ENCODE measurements around the gene TRPC4. TPM values are rescaled to one million over a fixed set of nuclear protein-coding genes. Genes with fewer than 3 reads are reported as not detected.

The TRPC4 gene
- total RNA-seq, 6 experiments from 2014 or later = 0.07 to 0.74 (median 0.46) TPM; not detected in 2

DNA sequence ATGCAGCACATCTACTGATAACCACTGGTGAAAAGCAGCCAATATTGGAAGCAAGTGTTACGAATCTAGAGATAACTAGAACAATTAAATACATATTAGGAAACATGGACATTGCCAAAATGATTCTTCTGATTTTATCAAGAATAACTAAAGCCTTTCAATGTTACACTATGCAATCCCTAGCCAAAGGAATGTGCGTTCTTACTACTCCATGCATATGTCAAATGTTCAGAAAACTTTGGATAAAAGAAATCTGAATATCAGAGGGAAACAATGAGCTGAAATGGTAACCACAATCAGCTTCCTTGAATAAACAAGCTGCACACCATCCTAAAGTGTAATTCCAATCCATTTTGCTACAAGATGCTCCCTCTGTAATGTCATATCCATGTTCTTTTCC, 270.1 kb downstream of the TRPC4 start:
- Histone ChIP-seq H3K27me3 (no peaks in the 10 kb centered on the region), H3K36me3 (no peaks in the 10 kb centered on the region), H3K4me3 (no peak overlapping the region), H3K27ac (no peak overlapping the region), H3K4me1 (no peaks in the 10 kb centered on the region), H3K9me3 (no peaks in the 10 kb centered on the region)
- TF ChIP-seq, protein P1, sequence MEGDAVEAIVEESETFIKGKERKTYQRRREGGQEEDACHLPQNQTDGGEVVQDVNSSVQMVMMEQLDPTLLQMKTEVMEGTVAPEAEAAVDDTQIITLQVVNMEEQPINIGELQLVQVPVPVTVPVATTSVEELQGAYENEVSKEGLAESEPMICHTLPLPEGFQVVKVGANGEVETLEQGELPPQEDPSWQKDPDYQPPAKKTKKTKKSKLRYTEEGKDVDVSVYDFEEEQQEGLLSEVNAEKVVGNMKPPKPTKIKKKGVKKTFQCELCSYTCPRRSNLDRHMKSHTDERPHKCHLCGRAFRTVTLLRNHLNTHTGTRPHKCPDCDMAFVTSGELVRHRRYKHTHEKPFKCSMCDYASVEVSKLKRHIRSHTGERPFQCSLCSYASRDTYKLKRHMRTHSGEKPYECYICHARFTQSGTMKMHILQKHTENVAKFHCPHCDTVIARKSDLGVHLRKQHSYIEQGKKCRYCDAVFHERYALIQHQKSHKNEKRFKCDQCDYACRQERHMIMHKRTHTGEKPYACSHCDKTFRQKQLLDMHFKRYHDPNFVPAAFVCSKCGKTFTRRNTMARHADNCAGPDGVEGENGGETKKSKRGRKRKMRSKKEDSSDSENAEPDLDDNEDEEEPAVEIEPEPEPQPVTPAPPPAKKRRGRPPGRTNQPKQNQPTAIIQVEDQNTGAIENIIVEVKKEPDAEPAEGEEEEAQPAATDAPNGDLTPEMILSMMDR (IDR thresholded peaks at IDR 0.05) = no peak
- ATAC-seq (no peak), DNase-seq (no peak)
- 35% methylated on average over 2 of the region's 2 CpGs for WGBS (ENCODE audit: insufficient coverage, low coverage, low lambda C conversion rate, missing lambda C conversion rate)
- intact Hi-C loops (cut with DNase I) = no loop called here

DNA sequence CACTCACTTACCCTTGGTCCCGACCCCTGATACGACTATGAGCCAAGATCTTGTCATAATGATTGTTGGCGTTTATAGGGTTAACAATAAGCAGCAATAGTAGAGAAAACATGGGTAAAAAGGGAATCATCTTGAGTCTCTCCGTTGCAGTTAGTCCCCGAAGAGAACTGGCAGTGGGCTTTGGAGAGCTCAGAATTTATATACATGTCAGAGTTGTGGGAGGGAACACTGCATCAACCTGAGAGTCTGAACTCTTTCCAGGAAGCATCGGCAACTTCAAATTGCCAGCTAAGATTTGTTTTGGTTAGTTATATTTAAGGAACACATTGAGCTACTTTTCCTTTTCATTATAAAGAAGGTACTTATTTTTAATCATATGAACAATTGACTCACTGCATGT, 271.0 kb downstream of the TRPC4 start, which contains the start of gene POSTN:
POSTN (minus strand) TSS at position 172 of the 400 bp plus-strand sequence; CDS start at position 130, 42 bp downstream.
- Histone ChIP-seq H3K27ac (no peak within 1 kb of the TSS), H3K4me1 (no peaks in the 10 kb centered on the region), H3K27me3 (no peaks in the 10 kb centered on the region), H3K4me3 (no peak within 1 kb of the TSS), H3K9me3 (no peaks in the 10 kb centered on the region), H3K36me3 (no peaks in the 10 kb centered on the region)
- ATAC-seq (no peak), DNase-seq (no peak)
- intact Hi-C loops (cut with DNase I) = no loop called here
- no peak for TF ChIP-seq POLR2A (IDR thresholded peaks at IDR 0.05)
- TF ChIP-seq, protein P1 (IDR thresholded peaks at IDR 0.05) = no peak
- 30% methylated on average over 6 of the region's 6 CpGs for WGBS (ENCODE audit: insufficient coverage, low coverage, low lambda C conversion rate, missing lambda C conversion rate)

DNA sequence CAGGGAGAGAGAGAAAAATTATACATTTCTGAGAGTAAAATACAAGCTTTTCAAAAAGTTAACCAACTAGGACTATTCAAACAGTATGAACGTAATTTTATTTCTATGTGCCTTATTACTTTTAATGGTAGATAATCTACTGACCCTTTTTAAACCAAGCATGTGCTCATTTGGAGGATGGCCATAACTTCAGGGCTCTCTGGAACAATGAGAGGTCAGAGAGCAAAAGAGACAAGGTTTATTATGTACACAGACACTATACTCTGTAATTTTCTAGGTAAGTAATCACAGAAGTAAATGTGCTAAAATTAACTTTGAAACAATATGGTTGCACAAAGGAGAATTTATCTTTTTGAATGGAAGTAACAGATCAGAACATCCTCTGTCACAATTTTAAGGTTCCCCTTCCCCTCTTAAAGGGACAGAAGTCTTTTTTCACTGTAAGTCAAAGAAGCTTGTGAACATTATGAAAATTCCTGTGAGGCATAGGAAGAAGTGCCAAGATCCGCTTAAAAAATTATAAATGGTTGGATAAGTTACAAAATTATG, 272.0 kb downstream of the TRPC4 start:
- no peaks in the 10 kb centered on the region for H3K4me1 ChIP-seq
- ATAC-seq = no peak
- DNase-seq = no peak
- H3K27me3 ChIP-seq = peaks cover 0 to 2% of the 10 kb centered on the region in 2 donors
- H3K36me3 ChIP-seq = no peaks in the 10 kb centered on the region
- no peak overlapping the region for H3K27ac ChIP-seq
- WGBS (ENCODE audit: insufficient coverage, low coverage, low lambda C conversion rate, missing lambda C conversion rate) = 28% methylated on average over 2 of the region's 2 CpGs
- no peak overlapping the region for H3K4me3 ChIP-seq
- no peaks in the 10 kb centered on the region for H3K9me3 ChIP-seq
- intact Hi-C loops (cut with DNase I) = no loop called here
- TF ChIP-seq, protein P1 (IDR thresholded peaks at IDR 0.05) = no peak
- TF ChIP-seq POLR2A (IDR thresholded peaks at IDR 0.05) = no peak

DNA sequence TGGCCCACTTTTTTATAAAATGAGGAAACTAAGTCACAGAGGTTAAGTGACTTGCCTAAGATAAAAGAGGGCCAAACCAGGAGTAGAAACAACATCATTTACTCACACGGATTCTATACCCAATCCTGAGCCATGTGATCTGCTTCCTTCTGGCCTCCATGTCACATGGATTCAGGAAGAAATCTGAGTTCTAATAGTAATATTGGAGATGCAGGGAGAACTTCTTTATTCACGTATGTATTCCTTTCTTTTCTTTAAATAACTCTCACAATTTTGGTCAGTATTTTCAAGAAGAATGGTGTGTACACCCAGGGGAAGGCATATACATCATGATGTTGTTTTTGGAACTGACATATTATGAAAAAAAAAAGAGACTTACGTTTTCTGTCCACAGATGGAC, 272.8 kb downstream of the TRPC4 start:
- Histone ChIP-seq H3K4me1 (no peaks in the 10 kb centered on the region), H3K27me3 (peaks cover 0 to 2% of the 10 kb centered on the region in 2 donors), H3K9me3 (no peaks in the 10 kb centered on the region), H3K4me3 (no peak overlapping the region), H3K27ac (no peak overlapping the region), H3K36me3 (no peaks in the 10 kb centered on the region)
- intact Hi-C loops (cut with DNase I) = no loop called here
- 42% methylated on average over 3 of the region's 3 CpGs for WGBS (ENCODE audit: insufficient coverage, low coverage, low lambda C conversion rate, missing lambda C conversion rate)
- TF ChIP-seq, protein P1 (IDR thresholded peaks at IDR 0.05) = no peak
- TF ChIP-seq POLR2A (IDR thresholded peaks at IDR 0.05) = no peak
- ATAC-seq (no peak), DNase-seq (no peak)

DNA sequence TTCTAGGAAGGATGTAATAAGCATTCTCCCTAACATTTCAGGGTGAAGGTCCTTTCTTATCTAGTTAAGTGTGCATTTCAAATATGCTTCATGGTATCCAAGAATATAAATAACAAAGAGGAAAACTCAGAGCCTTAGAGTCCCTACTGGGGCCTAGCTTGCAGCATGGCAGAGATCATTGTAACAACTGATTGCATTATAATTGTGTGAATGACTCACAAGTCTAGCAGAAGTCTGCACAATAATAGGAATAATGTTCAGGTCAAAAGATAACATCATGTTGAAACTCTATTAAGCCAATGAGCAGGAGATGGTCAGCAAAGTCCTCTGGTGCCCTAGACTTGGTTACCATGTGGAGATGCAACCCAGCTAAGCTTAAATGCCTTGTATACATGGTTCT, 274.4 kb downstream of the TRPC4 start:
- no peaks in the 10 kb centered on the region for H3K4me1 ChIP-seq
- H3K9me3 ChIP-seq = no peaks in the 10 kb centered on the region
- ATAC-seq (no peak), DNase-seq (no peak)
- H3K27me3 ChIP-seq = peaks cover 0 to 2% of the 10 kb centered on the region in 2 donors
- H3K36me3 ChIP-seq = no peaks in the 10 kb centered on the region
- no peak overlapping the region for H3K27ac ChIP-seq
- no peak overlapping the region for H3K4me3 ChIP-seq
- intact Hi-C loops (cut with DNase I) = no loop called here
- TF ChIP-seq, protein P1 (IDR thresholded peaks at IDR 0.05) = no peak
- no peak for TF ChIP-seq POLR2A (IDR thresholded peaks at IDR 0.05)
